Activated T-helper 1 cell treated with anti-CD3 and anti-CD28 coated beads, Interleukin-12 subunit alpha, Interleukin-12 subunit beta, Interleukin-2, Interleukin-4 antibody, amounts not matched to agents 30 ng/mL and 10 ng/mL and 1 ng/mL, durations not matched to agents 14 hours and 24 hours and 36 hours (primary cell): ENCODE data around the gene NRXN3. TPM values are rescaled to one million over a fixed set of nuclear protein-coding genes. Genes with fewer than 3 reads are reported as not detected.

ENCODE experiments used
- DNase-seq: peaks from one replicate; pipeline ENCODE4 v3.0.0; 2021; ENCODE audit warnings: low spot score
- H3K27ac Mint-ChIP-seq: one replicate; pipeline ENCODE4 v1.8.0; 2021; ENCODE audit warnings: mild to moderate bottlenecking, mixed read lengths
- H3K27me3 Mint-ChIP-seq: one replicate; pipeline ENCODE4 v1.8.0; 2022; ENCODE audit warnings: mild to moderate bottlenecking, moderate library complexity, mixed read lengths; ENCODE audit not compliant: insufficient read depth
- H3K36me3 Mint-ChIP-seq: one replicate; pipeline ENCODE4 v1.8.0; 2021; ENCODE audit warnings: low read depth, mixed read lengths
- H3K4me1 Mint-ChIP-seq: one replicate; pipeline ENCODE4 v1.8.0; 2021; ENCODE audit warnings: low read depth, mixed read lengths
- H3K4me3 Mint-ChIP-seq: one replicate; pipeline ENCODE4 v1.8.0; 2021; ENCODE audit warnings: mild to moderate bottlenecking, moderate library complexity, mixed read lengths
- H3K9me3 Mint-ChIP-seq: one replicate; pipeline ENCODE4 v1.8.0; 2021; ENCODE audit warnings: mixed read lengths
- intact Hi-C: fragments of 100-400 bp; cut with micrococcal nuclease; formaldehyde crosslinking; loops from one replicate; pipeline ENCODE4 v1.15.1; 2024
- total RNA-seq: library from RNA; stranded (reverse); gene quantifications from 2 replicates; pipeline ENCODE4 v1.2.3, GENCODE V29; 2022

Gene NRXN3
- total RNA-seq, 1 donor from 2014 or later: not detected

GRCh38 chr14:79177106-79177505, 1006.9 kb downstream of the NRXN3 start:
- no peaks in the 10 kb centered on the region for H3K9me3 Mint-ChIP-seq

GRCh38 chr14:79178719-79179118, 1008.5 kb downstream of the NRXN3 start:
- Mint-ChIP-seq H3K27ac (no peak overlapping the region), H3K4me1 (no peaks in the 10 kb centered on the region), H3K27me3 (no peaks in the 10 kb centered on the region), H3K4me3 (no peak overlapping the region), H3K9me3 (no peaks in the 10 kb centered on the region), H3K36me3 (no peaks in the 10 kb centered on the region)
- intact Hi-C loops: no loop called here
- DNase-seq: no peak

More at GRCh38 chr14:79177106-79177505, 1006.9 kb downstream of the NRXN3 start:
- no peaks in the 10 kb centered on the region for H3K4me1 Mint-ChIP-seq
- no peak for DNase-seq
- no peaks in the 10 kb centered on the region for H3K36me3 Mint-ChIP-seq
- H3K4me3 Mint-ChIP-seq: no peak overlapping the region
- H3K27me3 Mint-ChIP-seq: no peaks in the 10 kb centered on the region
- intact Hi-C loops: no loop called here
- no peak overlapping the region for H3K27ac Mint-ChIP-seq

- H3K9me3 Mint-ChIP-seq: no peaks in the 10 kb centered on the region
These were observed 1009.8 kb downstream of the NRXN3 start for GRCh38 chr14:79179985-79180384.

GRCh38 chr14:79180656-79181055, 1010.5 kb downstream of the NRXN3 start:
- Mint-ChIP-seq H3K9me3 (no peaks in the 10 kb centered on the region), H3K27me3 (no peaks in the 10 kb centered on the region), H3K27ac (no peak overlapping the region), H3K4me3 (no peak overlapping the region), H3K36me3 (no peaks in the 10 kb centered on the region), H3K4me1 (no peaks in the 10 kb centered on the region)
- DNase-seq: no peak
- intact Hi-C loops: no loop called here

More at GRCh38 chr14:79179985-79180384, 1009.8 kb downstream of the NRXN3 start:
- intact Hi-C loops: no loop called here
- no peak overlapping the region for H3K4me3 Mint-ChIP-seq
- H3K4me1 Mint-ChIP-seq: no peaks in the 10 kb centered on the region
- H3K36me3 Mint-ChIP-seq: no peaks in the 10 kb centered on the region
- H3K27ac Mint-ChIP-seq: no peak overlapping the region
- H3K27me3 Mint-ChIP-seq: no peaks in the 10 kb centered on the region
- DNase-seq: no peak

GRCh38 chr14:79186523-79186922, 1016.4 kb downstream of the NRXN3 start:
- intact Hi-C loops: no loop called here
- Mint-ChIP-seq H3K36me3 (no peaks in the 10 kb centered on the region), H3K27me3 (no peaks in the 10 kb centered on the region), H3K4me1 (no peaks in the 10 kb centered on the region), H3K4me3 (no peak overlapping the region), H3K9me3 (peaks cover 6% of the 10 kb centered on the region), H3K27ac (no peak overlapping the region)
- no peak for DNase-seq

GRCh38 chr14:79193689-79194477, 1023.7 kb downstream of the NRXN3 start:
- intact Hi-C loops: no loop called here

GRCh38 chr14:79196216-79196615, 1026.0 kb downstream of the NRXN3 start:
- H3K4me3 Mint-ChIP-seq: no peak overlapping the region
- DNase-seq: no peak
- no peaks in the 10 kb centered on the region for H3K27me3 Mint-ChIP-seq
- no peaks in the 10 kb centered on the region for H3K4me1 Mint-ChIP-seq
- peaks cover 4% of the 10 kb centered on the region for H3K9me3 Mint-ChIP-seq
- H3K36me3 Mint-ChIP-seq: no peaks in the 10 kb centered on the region
- intact Hi-C loops: no loop called here
- H3K27ac Mint-ChIP-seq: no peak overlapping the region

More at GRCh38 chr14:79193689-79194477, 1023.7 kb downstream of the NRXN3 start:
- H3K4me1 Mint-ChIP-seq: no peaks in the 10 kb centered on the region
- no peak overlapping the region for H3K4me3 Mint-ChIP-seq
- H3K36me3 Mint-ChIP-seq: no peaks in the 10 kb centered on the region
- no peak for DNase-seq
- no peaks in the 10 kb centered on the region for H3K9me3 Mint-ChIP-seq
- no peak overlapping the region for H3K27ac Mint-ChIP-seq
- H3K27me3 Mint-ChIP-seq: no peaks in the 10 kb centered on the region

GRCh38 chr14:79197516-79197915, 1027.3 kb downstream of the NRXN3 start:
- Mint-ChIP-seq H3K27ac (no peak overlapping the region), H3K27me3 (no peaks in the 10 kb centered on the region), H3K36me3 (no peaks in the 10 kb centered on the region), H3K4me3 (no peak overlapping the region), H3K9me3 (peaks cover 4% of the 10 kb centered on the region), H3K4me1 (no peaks in the 10 kb centered on the region)
- no peak for DNase-seq
- intact Hi-C loops: no loop called here

- no peak for DNase-seq
- Mint-ChIP-seq H3K4me1 (no peaks in the 10 kb centered on the region), H3K27me3 (no peaks in the 10 kb centered on the region), H3K27ac (no peak overlapping the region), H3K36me3 (no peaks in the 10 kb centered on the region), H3K4me3 (no peak overlapping the region), H3K9me3 (peaks cover 4% of the 10 kb centered on the region)
- intact Hi-C loops: no loop called here
These were observed 1029.0 kb downstream of the NRXN3 start for GRCh38 chr14:79199217-79199616.

- H3K27me3 Mint-ChIP-seq: no peaks in the 10 kb centered on the region
- H3K36me3 Mint-ChIP-seq: no peaks in the 10 kb centered on the region
- no peak overlapping the region for H3K27ac Mint-ChIP-seq
- H3K4me1 Mint-ChIP-seq: no peaks in the 10 kb centered on the region
- no peak overlapping the region for H3K4me3 Mint-ChIP-seq
- intact Hi-C loops: no loop called here
- peaks cover 4% of the 10 kb centered on the region for H3K9me3 Mint-ChIP-seq
- DNase-seq: no peak
These were observed 1031.5 kb downstream of the NRXN3 start for GRCh38 chr14:79201564-79202207.

GRCh38 chr14:79204591-79204990, 1034.4 kb downstream of the NRXN3 start:
- no peaks in the 10 kb centered on the region for H3K36me3 Mint-ChIP-seq
- no peak for DNase-seq
- H3K27ac Mint-ChIP-seq: no peak overlapping the region
- no peaks in the 10 kb centered on the region for H3K4me1 Mint-ChIP-seq
- no peaks in the 10 kb centered on the region for H3K27me3 Mint-ChIP-seq
- intact Hi-C loops: no loop called here
- no peak overlapping the region for H3K4me3 Mint-ChIP-seq
- H3K9me3 Mint-ChIP-seq: no peaks in the 10 kb centered on the region

GRCh38 chr14:79209418-79209817, 1039.2 kb downstream of the NRXN3 start:
- DNase-seq: no peak
- Mint-ChIP-seq H3K4me3 (no peak overlapping the region), H3K9me3 (no peaks in the 10 kb centered on the region), H3K27me3 (no peaks in the 10 kb centered on the region), H3K27ac (no peak overlapping the region), H3K4me1 (no peaks in the 10 kb centered on the region), H3K36me3 (no peaks in the 10 kb centered on the region)
- intact Hi-C loops: no loop called here

GRCh38 chr14:79225815-79226214, 1055.6 kb downstream of the NRXN3 start:
- no peak for DNase-seq
- Mint-ChIP-seq H3K36me3 (no peaks in the 10 kb centered on the region), H3K27me3 (no peaks in the 10 kb centered on the region), H3K4me1 (no peaks in the 10 kb centered on the region), H3K4me3 (no peak overlapping the region), H3K27ac (no peak overlapping the region), H3K9me3 (peaks cover 3% of the 10 kb centered on the region)
- intact Hi-C loops: no loop called here
